NCI-H2196 treated with DMSO at 0.1 percent for 48 hours (cell line): ENCODE measurements around the gene PEX5.
"Not testable (repeated sequence)": the region's sequence is repeated elsewhere in the genome, so short reads cannot be mapped to it uniquely, and the experiment has no call there.

Experiments used
- DNase-seq: peaks from one replicate; lab custom pipeline; 2025; ENCODE audit not compliant: unreplicated experiment; lab: John Stamatoyannopoulos, UW

PEX5 gene

GRCh38 chr12:7210642-7211151 lies 21.2 kb downstream of the PEX5 start:
- no peak for DNase-seq

GRCh38 chr12:7212678-7213077 lies 23.2 kb downstream of the PEX5 start:
- DNase-seq, result no peak

- not testable (repeated sequence) for DNase-seq
Observed at GRCh38 chr12:7213745-7214144, 24.3 kb downstream of the PEX5 start.

GRCh38 chr12:7217475-7218069 lies 28.1 kb downstream of the PEX5 start:
- no peak for DNase-seq

- peak; percentile 1 for DNase-seq
Observed at GRCh38 chr12:7219599-7220243, 30.2 kb downstream of the PEX5 start.

GRCh38 chr12:7221486-7221885 lies 32.0 kb downstream of the PEX5 start:
- DNase-seq, result no peak

- no peak for DNase-seq
Observed at GRCh38 chr12:7229741-7230140, 40.3 kb downstream of the PEX5 start.

GRCh38 chr12:7241404-7242005 lies 52.0 kb downstream of the PEX5 start:
- no peak for DNase-seq

- no peak for DNase-seq
Observed at GRCh38 chr12:7242176-7243101, 53.0 kb downstream of the PEX5 start.

GRCh38 chr12:7251328-7251996 lies 62.0 kb downstream of the PEX5 start:
- DNase-seq, result not testable (repeated sequence)

- DNase-seq, result no peak
Observed at GRCh38 chr12:7259060-7259459, 69.6 kb downstream of the PEX5 start.
